GM23248 (cell line): Measurements from ENCODE around the gene CCDC194. TPM values are rescaled to one million over a fixed set of nuclear protein-coding genes. Genes with fewer than 3 reads are reported as not detected.

Experiments used
- DNase-seq: peaks from one replicate; pipeline ENCODE4 v3.0.0-alpha.2; 2015
- H2AFZ ChIP-seq: fragments of 200-600 bp; sonication (generic); 2 replicates; pipeline ENCODE4 v1.6.1; 2016; ENCODE audit warnings: antibody characterized with exemption
- H3F3A ChIP-seq: fragments of 200-600 bp; sonication (generic); 2 replicates; pipeline ENCODE4 v1.6.1; 2016; ENCODE audit warnings: mild to moderate bottlenecking, antibody characterized with exemption, mixed run types; ENCODE audit not compliant: insufficient read depth
- H3K27ac ChIP-seq: fragments of 200-600 bp; sonication (generic); 2 replicates; pipeline ENCODE4 v1.5.1; 2016; ENCODE audit warnings: mild to moderate bottlenecking
- H3K27me3 ChIP-seq: fragments of 200-600 bp; sonication (generic); replicated peaks from 2 replicates; pipeline ENCODE4 v1.6.1; 2016; ENCODE audit warnings: mild to moderate bottlenecking; ENCODE audit not compliant: insufficient read depth
- H3K36me3 ChIP-seq: fragments of 200-600 bp; sonication (generic); 2 replicates; pipeline ENCODE4 v1.6.1; 2016; ENCODE audit warnings: low read depth, mild to moderate bottlenecking
- H3K4me1 ChIP-seq: fragments of 200-600 bp; sonication (generic); 2 replicates; pipeline ENCODE4 v1.6.1; 2016; ENCODE audit warnings: mild to moderate bottlenecking; ENCODE audit not compliant: insufficient read depth
- H3K4me2 ChIP-seq: fragments of 200-600 bp; sonication (generic); one replicate; pipeline ENCODE4 v1.6.1; 2016; ENCODE audit warnings: mild to moderate bottlenecking; ENCODE audit not compliant: unreplicated experiment
- H3K4me3 ChIP-seq: fragments of 200-600 bp; sonication (generic); 2 replicates; pipeline ENCODE4 v1.5.1; 2016; ENCODE audit warnings: mild to moderate bottlenecking
- H3K79me2 ChIP-seq: fragments of 200-600 bp; sonication (generic); 2 replicates; pipeline ENCODE4 v1.6.1; 2016; ENCODE audit warnings: mild to moderate bottlenecking; ENCODE audit not compliant: insufficient read depth
- H3K9ac ChIP-seq: fragments of 200-600 bp; sonication (generic); 2 replicates; pipeline ENCODE4 v1.6.1; 2016; ENCODE audit warnings: mild to moderate bottlenecking
- H3K9me2 ChIP-seq: fragments of 200-600 bp; sonication (generic); 2 replicates; pipeline ENCODE4 v1.6.1; 2016; ENCODE audit warnings: mixed run types, mild to moderate bottlenecking, moderate library complexity; ENCODE audit not compliant: insufficient read depth
- H3K9me3 ChIP-seq: fragments of 200-600 bp; sonication (generic); one replicate; pipeline ENCODE4 v1.6.1; 2017; ENCODE audit warnings: low read depth
- H4K20me1 ChIP-seq: fragments of 200-600 bp; sonication (generic); 2 replicates; pipeline ENCODE4 v1.6.0; 2016; ENCODE audit not compliant: insufficient read depth
- EZH2 ChIP-seq: fragments of 200-600 bp; sonication (generic); IDR thresholded peaks from 2 replicates; pipeline ENCODE4 v1.6.1; 2018; ENCODE audit warnings: antibody characterized with exemption, mild to moderate bottlenecking; ENCODE audit not compliant: insufficient read depth, poor library complexity, severe bottlenecking
- EZH2phosphoT487 ChIP-seq: fragments of 200-600 bp; sonication (generic); IDR thresholded peaks from 2 replicates; pipeline ENCODE4 v1.6.1; 2018; ENCODE audit warnings: antibody characterized with exemption, moderate library complexity, mild to moderate bottlenecking, low read depth; ENCODE audit not compliant: insufficient read depth
- WGBS, 2 experiments: methylation state at CpG; one replicate each; pipeline ENCODE4 v1.1.6; 2015 to 2017; ENCODE audit warnings: low lambda C conversion rate in 2 of 2, low coverage in 1 of 2; ENCODE audit errors: missing lambda C conversion rate in 2 of 2; 5-methylcytosine and 5-hydroxymethylcytosine counted together
- in situ Hi-C: fragments of 300-500 bp; cut with MboI; formaldehyde crosslinking; loops from 2 replicates; pipeline ENCODE4 v1.15.0; 2020
- polyA plus RNA-seq: library from polyadenylated mRNA; unstranded; fragments of >200 nt; fragmentation: Nextera tagmentation; extraction: Ambion mirVana; gene quantifications from 2 replicates; pipeline ENCODE4 v1.2.1, GENCODE V29; 2016
- total RNA-seq: library from RNA; depleted of rRNA; stranded (reverse); fragments of >200 nt; shearing (Covaris generic); gene quantifications from 2 replicates; pipeline ENCODE4 v1.2.3, GENCODE V29; 2014

CCDC194 gene
- total and polyA plus RNA-seq, 2 experiments from 2014 or later: not detected

- in situ Hi-C loops: no loop called here
- Histone ChIP-seq H3K4me2 (no peak overlapping the region), H3K9me3 (no peaks in the 10 kb centered on the region), H4K20me1 (no peaks in the 10 kb centered on the region), H3F3A (no peaks in the 10 kb centered on the region), H3K27ac (no peak overlapping the region), H3K27me3 (no peaks in the 10 kb centered on the region; the same call in 1 of the 2 replicates), H3K4me1 (no peaks in the 10 kb centered on the region), H3K36me3 (no peaks in the 10 kb centered on the region), H3K4me3 (no peak overlapping the region), H3K79me2 (no peaks in the 10 kb centered on the region), H2AFZ (no peak overlapping the region), H3K9ac (no peak overlapping the region), H3K9me2 (no peaks in the 10 kb centered on the region)
- 43 to 45% methylated on average over 8 of the region's 8 CpGs for WGBS, 2 experiments
- TF ChIP-seq EZH2phosphoT487 (no peak), EZH2 (no peak)
- no peak for DNase-seq
Observed at GRCh38 chr19:17353386-17353785, 40.6 kb downstream of the CCDC194 start.

- WGBS, 2 experiments: 39 to 45% methylated on average over 5 to 14 of the region's 14 CpGs
- no peak overlapping the region for H2AFZ ChIP-seq
- no peaks in the 10 kb centered on the region for H3K4me1 ChIP-seq
- no peaks in the 10 kb centered on the region for H3K36me3 ChIP-seq
- H3K4me3 ChIP-seq: no peak overlapping the region
- H3K9me2 ChIP-seq: no peaks in the 10 kb centered on the region
- no peak overlapping the region for H3K9ac ChIP-seq
- no peaks in the 10 kb centered on the region for H4K20me1 ChIP-seq
- H3K27me3 ChIP-seq: no peaks in the 10 kb centered on the region; the same call in 1 of the 2 replicates
- H3K79me2 ChIP-seq: no peaks in the 10 kb centered on the region
- H3F3A ChIP-seq: no peaks in the 10 kb centered on the region
- no peak overlapping the region for H3K27ac ChIP-seq
- DNase-seq: no peak
- in situ Hi-C loops: no loop called here
- no peaks in the 10 kb centered on the region for H3K9me3 ChIP-seq
- H3K4me2 ChIP-seq: no peak overlapping the region
- no peak for TF ChIP-seq EZH2phosphoT487
- TF ChIP-seq EZH2: no peak
Observed at GRCh38 chr19:17352608-17353280, 41.3 kb downstream of the CCDC194 start.

DNA sequence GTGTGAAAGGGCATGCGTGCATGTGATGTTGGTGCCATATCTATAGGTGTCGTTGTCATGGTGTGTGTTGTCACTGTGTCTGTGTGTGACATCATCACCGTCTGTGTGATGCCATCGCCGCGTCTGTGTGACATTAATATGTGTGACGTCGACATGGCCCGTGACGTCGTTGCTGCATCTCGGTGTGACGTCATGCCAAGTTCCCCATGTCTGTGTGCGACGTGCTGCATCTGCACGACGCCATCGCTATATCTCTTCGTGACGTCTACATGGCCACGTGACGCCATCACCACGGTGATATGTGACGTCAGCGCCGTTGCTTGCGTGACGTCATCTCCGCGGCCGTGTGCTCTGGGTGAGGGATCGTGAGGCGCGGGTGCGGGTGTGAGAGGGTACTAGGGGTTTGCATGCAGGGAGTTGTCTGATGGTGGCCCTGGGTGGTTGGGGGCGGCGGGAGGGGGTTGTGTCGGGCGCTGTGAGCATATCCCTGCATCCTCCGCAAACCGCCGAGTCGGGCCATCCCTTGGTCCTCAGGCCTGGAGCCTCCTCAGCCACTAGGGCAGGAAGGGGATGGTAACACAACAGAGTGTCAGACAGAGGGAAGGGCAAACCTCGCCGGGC lies 42.1 kb downstream of the CCDC194 start:
- no peak overlapping the region for H3K9ac ChIP-seq
- no peak for DNase-seq
- no peak overlapping the region for H3K4me2 ChIP-seq
- in situ Hi-C loops: no loop called here
- H4K20me1 ChIP-seq: no peaks in the 10 kb centered on the region
- TF ChIP-seq EZH2phosphoT487 (no peak), EZH2 (no peak)
- no peak overlapping the region for H2AFZ ChIP-seq
- no peaks in the 10 kb centered on the region for H3K79me2 ChIP-seq
- H3K36me3 ChIP-seq: no peaks in the 10 kb centered on the region
- no peaks in the 10 kb centered on the region; the same call in 1 of the 2 replicates for H3K27me3 ChIP-seq
- no peaks in the 10 kb centered on the region for H3F3A ChIP-seq
- no peaks in the 10 kb centered on the region for H3K9me3 ChIP-seq
- H3K9me2 ChIP-seq: no peaks in the 10 kb centered on the region
- H3K4me3 ChIP-seq: no peak overlapping the region
- H3K4me1 ChIP-seq: no peaks in the 10 kb centered on the region
- H3K27ac ChIP-seq: no peak overlapping the region
- WGBS, 2 experiments: 88 to 91% methylated on average over 35 to 45 of the region's 45 CpGs

GRCh38 chr19:17348700-17349099 lies 45.3 kb downstream of the CCDC194 start:
- TF ChIP-seq EZH2phosphoT487: no peak
- TF ChIP-seq EZH2: no peak
- H3K9me3 ChIP-seq: no peaks in the 10 kb centered on the region
- H3F3A ChIP-seq: no peaks in the 10 kb centered on the region
- no peaks in the 10 kb centered on the region for H3K36me3 ChIP-seq
- peak overlapping the region; percentile 38 for H3K4me3 ChIP-seq
- H2AFZ ChIP-seq: peak overlapping the region; percentile 83
- in situ Hi-C loops: loop anchor here (5.0 kb wide), 1 partner anchor 34 kb away; no protein-coding TSS in a partner anchor
- peak; percentile 55 for DNase-seq
- H3K27me3 ChIP-seq: no peaks in the 10 kb centered on the region; the same call in 1 of the 2 replicates
- 3 to 4% methylated on average over 12 of the region's 12 CpGs for WGBS, 2 experiments
- no peaks in the 10 kb centered on the region for H3K9me2 ChIP-seq
- no peak overlapping the region for H3K4me2 ChIP-seq
- no peak overlapping the region for H3K27ac ChIP-seq
- peak overlapping the region; percentile 51; the same call in 1 of the 2 replicates for H3K9ac ChIP-seq
- no peaks in the 10 kb centered on the region for H3K79me2 ChIP-seq
- H3K4me1 ChIP-seq: no peaks in the 10 kb centered on the region
- no peaks in the 10 kb centered on the region for H4K20me1 ChIP-seq
